NCI-H187 (cell line): Measurements from ENCODE around the gene VSIG4.
"Not testable (repeated sequence)": the region's sequence is repeated elsewhere in the genome, so short reads cannot be mapped to it uniquely, and the experiment has no call there.

Source experiments
- DNase-seq, 2 experiments: peaks; one replicate each; lab custom pipeline; 2025; lab: John Stamatoyannopoulos, UW

Gene VSIG4, protein sequence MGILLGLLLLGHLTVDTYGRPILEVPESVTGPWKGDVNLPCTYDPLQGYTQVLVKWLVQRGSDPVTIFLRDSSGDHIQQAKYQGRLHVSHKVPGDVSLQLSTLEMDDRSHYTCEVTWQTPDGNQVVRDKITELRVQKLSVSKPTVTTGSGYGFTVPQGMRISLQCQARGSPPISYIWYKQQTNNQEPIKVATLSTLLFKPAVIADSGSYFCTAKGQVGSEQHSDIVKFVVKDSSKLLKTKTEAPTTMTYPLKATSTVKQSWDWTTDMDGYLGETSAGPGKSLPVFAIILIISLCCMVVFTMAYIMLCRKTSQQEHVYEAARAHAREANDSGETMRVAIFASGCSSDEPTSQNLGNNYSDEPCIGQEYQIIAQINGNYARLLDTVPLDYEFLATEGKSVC

DNA sequence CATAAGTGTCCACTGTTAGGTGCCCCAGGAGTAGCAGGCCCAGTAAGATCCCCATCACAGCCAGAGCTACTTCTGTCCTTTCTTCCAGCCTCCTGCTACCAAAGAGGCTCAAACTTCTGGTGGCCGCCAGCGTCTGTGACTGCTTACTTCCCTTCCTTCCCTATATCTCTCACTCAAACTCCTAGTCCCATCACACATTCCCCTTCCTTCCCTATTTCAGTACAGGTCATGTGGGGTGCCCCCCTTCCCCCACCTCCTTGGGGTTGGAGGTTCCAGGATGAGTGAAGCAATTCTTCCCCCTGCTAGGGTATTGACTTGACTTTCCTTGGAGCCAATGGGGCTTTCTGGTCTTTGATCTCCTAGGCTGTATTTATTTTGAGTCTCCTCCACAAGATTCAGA, at the start of gene VSIG4:
TSS of gene VSIG4 (minus strand) at position 137 of the 400 bp plus-strand sequence. CDS start at position 55, 82 bp downstream.
- no peak for DNase-seq

DNA sequence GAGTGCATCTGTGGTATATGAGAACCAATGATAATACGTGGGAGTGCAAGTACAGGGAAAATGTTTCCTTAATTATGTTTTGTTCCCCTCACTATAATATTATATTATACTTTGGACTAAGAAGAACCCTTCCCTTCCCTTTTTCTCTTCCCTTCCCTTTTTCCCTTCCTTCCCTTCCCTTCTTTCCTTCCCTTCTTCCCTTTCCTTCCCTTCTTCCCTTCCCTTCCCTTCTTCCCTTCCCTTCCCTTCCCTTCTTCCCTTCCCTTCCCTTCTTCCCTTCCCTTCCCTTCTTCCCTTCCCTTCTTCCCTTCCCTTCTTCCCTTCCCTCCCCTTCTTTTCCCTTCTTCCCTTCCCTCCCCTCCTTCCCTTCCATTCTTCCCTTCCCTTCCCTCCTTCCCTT, 36.9 kb upstream of the VSIG4 start:
- no peak for DNase-seq

DNA sequence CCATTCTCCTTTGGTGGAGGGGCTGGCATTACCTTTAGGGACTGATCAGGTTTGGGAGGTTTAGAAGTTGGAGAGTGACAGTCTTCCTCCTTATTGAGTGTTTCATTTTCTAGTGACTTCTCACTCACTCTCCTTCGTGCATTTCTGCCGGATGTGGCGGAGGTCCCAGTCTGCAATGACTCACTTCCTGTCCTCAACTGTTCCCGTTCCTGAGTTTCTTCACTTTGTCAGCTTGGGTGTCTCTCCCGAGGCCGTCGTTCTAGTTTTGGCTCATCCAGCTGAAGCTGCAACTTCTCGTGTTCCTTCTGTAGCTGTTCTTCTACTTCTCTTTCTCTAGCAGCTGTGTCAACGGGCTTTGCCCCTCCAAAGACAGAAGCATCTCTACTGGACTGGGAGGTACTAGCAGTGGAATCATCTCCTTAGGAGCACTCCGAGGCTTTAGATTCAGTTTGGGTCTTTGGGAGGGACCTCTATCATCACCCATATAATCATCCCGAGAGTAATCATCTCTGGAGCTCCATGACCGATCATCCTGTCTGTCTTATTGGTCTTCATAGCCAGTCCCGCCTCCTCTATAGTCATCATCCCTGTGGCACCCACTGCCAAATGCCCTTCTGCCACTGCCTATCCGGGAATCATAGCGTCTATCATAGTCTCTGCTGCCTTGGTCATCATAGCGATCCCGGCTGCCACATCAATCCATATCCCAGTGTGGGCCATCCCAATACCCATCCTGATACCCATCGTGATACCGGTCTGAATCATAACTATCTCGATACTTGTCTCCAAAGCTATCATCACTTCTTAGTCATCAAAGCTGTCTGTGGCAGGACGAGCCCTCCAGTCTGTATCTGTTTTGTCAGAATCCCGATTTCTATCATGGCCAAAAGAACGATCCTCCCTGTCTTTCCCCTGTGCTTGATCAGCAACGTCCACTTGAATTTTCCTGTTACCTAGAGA, 35.3 kb upstream of the VSIG4 start:
- no peak for DNase-seq

DNA sequence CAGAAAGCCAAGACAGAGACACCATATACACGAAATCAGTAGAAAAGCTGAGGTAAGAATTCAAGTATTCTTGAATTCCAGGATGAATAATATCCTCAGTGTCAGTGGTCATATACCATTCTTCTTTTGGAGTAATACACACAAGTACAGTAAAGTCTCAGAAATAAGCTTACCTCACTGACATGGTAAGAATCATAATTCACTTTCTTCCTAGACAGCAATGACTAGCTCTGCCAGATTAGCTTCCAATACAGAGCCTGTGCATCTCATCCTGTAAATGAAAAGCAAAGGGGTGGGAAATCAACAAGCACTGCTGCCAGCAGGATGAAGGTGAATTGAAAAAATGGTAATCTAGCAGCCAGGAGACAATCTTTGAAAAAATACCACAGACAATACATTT, 31.2 kb upstream of the VSIG4 start:
- no peak for DNase-seq

DNA sequence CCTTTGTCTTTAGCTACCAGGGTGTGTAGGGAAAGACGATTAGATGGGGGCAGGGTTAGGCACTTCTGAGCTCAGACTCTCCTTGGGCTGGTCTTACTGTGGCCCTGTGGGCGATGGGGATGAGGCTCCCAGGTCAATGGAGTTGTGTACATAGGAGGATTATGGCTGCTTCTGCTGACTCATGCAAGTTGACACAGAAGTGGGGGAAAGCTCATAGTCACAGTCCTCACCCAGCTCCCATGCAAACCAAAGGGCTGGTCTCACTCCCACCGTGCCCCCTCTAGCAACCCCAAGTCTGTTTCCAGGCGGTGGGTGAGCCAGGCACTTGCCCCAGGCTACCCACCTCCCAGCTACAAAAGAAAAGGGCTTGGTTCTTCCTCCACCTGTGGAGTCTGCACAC, 24.4 kb upstream of the VSIG4 start:
- DNase-seq: no peak

DNA sequence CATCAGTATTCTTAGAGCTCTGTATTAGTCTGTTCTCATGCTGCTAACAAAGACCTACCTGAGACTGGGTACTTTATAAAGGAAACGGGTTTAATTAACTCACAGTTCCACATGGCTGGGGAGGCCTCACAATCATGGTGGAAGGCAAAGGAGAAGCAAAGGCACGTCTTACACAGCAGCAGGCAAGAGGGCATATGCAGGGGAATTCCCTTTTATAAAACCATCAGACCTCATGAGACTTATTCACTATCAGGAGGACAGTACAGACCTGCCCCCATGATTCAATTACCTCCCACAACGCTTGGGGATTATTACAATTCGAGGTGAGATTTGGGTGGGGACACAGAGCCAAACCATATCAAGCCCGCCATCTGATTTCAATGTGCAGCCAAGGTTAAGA, 17.1 kb upstream of the VSIG4 start:
- not testable (repeated sequence) for DNase-seq

DNA sequence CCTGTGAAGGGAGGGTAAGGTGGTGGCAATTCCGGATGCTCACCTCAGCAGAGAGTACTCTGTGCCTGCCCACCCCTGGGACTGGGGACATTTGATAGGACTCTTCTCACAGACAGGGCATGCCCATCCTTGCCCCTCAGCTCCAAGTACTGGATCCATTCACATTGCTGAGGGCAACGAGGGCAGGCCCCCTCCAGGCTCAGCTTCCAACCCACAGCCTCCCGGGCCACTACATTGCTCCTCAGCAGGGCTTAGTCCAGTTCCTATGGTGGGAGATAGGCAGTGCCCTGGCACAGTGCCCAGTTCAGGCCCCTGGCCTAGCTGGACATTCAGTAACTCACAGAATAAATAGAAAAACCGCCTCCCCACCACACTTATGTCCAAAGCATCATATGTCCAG, 15.1 kb upstream of the VSIG4 start:
- no peak for DNase-seq

DNA sequence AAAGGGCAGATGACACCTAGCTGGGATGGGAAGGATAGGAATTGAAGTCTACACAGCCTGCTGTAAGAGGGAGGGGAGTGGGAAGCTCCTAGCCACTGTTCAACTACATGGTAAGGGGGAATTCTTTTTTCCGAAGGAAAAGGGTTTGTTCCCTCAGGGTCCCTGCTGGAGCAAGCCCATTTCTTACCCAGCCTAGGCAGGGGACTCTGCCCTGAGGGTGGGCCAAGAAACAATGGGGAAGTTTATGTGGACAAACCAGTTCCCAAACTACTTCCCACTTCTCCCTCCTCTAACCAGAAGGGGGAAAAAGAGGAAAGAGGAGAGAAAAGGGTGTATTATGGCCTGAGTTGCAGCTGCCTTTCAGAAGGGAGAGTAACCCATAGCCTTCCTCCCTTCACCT, 13.5 kb upstream of the VSIG4 start:
- no peak for DNase-seq

DNA sequence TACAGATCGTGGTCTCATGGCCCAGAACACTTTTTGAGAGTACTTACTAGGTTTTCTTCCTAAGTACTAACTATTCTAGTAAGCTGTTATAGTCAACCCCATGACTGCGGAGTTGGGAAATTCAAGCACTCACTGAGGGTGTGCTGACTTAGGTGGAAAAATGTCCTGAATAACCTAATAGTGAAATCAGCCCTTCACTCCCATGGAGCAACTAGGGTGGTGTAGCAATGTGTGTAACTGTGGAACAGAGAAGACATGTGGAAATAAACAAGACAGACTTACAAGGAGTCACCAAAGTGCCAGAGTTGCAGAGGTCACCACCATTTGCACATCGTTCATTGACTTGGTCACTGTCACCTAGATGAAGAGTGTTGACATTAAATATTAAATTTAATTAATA, 12.1 kb upstream of the VSIG4 start:
- DNase-seq: no peak

DNA sequence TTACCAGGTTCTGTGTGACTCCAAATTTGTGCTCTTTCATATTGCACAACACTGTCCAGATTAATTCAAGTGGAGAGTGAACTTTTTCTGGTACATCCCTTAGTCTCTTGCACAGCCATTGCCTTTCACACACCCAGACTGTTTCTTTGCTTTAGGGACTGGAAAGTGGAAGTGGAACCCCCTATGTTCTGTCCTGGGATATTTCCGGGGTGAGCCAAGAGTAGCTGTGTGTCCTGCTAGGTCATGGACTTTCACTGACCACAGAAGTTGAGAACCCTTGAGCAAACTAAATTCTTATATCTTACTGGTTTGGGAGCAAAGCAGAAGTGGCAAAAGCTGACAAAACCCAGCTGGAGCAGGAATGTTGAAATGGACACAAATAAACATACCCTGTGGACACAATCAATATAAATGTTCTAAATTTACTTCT, 10.3 kb upstream of the VSIG4 start:
- DNase-seq: no peak

DNA sequence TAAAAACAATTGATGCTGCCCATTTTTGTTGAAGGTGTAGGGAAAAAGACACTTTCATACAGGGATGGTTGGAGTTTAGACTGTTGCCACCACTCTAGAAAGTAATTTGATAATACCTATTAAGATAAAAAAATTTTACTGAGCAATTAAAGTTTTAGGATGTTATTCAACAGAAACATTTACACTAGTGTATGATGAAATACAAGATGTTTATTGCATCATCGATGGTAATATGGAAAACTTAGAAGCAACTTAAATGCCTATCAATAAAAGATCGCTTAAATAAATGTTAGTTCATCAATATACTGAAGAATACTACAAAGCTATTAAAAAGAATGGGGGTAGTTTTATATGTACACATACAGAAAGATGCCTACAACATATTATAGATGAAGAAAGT, 9.2 kb upstream of the VSIG4 start:
- DNase-seq: no peak

DNA sequence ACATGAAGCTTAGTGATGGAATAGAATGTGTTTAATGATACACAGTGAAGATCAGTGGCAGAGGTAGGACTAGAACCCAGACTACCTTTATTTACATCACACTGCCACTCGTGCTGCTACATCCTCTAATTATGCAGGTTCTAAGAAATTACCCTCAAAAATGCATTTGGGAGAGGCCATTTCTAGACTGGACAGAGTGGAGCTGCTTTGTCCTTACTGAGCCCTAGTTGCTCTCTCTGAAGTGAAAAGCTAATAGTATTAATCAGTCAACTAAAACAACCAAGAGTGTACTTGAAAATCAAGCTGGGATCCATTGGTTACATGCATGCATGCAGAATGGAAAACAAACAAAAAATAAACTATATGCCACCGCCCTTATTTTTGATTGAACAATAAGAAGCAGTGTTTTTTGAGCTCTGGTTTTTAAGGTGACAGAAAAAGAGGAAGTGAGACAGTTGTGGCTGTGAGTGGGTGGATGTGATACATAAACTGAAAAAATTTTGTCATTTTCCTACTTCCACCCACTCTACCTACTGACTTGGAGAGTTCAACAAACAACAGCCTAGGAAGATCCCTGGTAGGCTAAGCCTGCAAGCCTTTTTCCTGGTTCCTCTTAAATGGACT, 6.8 kb upstream of the VSIG4 start:
- DNase-seq: no peak

DNA sequence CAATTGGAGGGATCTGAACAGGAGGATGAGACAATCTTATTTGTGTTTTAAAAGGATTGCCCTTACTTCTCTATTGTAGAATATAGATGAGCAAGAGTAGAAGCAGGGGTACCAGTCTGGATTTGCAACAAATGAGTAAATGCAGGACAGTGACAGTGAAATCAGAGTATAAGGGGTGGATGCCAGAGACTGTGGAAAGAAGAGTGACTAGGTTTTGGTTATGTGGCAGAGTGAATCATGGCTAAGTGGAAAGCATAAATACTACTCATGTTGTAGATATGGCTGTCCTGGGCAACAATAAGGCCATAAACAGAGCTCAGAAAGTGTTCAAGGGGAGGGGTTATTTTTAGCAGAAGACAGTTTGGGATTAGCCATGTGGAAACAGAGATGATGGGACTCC, 6.0 kb upstream of the VSIG4 start:
- no peak for DNase-seq

DNA sequence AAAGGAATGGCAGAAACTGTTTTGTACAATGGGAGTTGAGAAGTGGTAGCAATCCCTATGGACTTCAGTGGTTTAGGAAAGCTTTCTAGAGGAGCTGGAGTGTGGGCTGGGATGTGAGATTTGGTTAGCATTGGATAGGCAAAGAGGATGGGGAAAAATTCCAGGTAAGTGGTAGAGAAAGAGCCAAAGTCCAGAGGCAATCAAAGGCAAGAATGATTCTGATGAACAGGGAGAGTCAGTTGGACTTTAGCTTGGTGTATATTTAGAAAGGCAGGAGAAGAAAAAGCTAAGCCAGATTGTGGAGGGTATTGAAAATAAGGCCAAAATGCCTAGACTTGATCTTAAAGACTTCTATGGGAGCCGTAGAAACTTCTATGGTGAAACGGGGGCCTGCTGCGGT, 3.7 kb upstream of the VSIG4 start:
- no peak for DNase-seq

DNA sequence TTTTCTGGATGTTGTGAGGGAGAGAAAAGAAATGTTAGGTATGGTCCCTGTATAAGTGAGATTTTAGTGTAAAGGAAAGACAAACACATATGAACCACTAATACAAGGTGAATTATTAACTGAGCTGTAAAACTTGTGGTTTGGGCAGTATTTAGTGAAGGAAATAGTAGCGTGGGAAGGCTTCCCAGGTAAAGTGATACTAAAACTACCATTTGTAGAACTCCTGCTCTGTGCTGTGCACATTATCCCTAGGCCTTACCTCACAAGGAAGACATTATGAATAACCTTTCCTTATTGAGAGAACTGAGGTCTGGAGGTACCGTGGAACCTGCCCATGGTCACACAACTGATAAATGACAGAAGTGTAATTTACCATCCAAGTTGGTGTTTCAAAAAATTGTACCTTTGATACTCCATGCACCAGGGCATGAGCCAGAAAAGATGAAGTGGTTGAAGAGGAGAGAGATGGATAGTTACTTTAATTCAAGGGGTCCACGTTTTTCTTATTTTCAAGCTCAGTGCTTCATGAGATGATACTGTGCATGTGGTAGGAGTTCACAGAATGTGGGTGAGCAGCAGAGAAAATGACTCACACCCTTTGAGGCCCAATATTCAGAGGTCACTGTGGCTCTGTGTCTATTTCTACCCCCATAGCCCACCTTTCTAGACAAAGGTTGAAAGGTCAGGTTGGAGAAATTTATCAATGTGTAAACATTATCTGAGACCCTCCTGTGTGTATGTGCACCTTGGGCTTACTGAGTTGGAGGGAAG, 2.6 kb upstream of the VSIG4 start:
- no peak for DNase-seq

DNA sequence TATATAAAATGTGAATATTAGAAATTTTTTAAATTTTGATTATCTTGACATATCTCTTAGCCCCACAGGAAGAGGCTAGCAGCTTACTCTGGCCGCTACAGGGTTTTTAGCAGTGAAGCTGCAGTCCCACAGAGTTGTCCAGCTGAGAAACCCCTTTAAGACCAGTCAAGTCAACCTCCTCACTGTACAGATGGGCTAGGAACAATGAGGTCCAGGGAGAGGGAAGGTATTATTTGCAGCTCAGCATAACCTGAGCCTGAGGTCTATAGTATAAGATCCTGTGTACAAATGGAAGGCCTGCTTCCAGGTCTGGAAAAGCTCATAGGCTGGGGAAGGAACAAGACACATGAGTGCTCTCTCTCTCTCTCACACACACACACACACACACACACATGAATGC, 1.8 kb downstream of the VSIG4 start:
- no peak for DNase-seq

DNA sequence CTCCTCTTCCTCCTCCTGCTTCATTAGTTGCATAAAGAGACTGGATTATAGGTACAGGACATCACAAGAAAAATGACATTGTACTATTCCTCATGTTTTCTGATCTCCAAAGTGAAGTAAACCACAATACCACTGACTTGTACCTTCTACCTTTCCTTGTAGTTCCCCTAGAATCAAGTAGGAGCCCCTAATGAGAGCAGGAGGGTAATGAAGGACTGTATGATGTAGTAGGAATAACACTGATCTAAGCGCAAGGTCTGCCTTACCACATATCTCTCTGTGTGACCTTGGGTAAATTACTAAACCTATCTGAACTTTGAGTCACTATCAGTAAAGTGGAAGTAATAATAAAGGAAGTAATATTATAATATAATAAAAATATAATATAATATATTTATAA, 3.6 kb downstream of the VSIG4 start:
- DNase-seq: no peak

DNA sequence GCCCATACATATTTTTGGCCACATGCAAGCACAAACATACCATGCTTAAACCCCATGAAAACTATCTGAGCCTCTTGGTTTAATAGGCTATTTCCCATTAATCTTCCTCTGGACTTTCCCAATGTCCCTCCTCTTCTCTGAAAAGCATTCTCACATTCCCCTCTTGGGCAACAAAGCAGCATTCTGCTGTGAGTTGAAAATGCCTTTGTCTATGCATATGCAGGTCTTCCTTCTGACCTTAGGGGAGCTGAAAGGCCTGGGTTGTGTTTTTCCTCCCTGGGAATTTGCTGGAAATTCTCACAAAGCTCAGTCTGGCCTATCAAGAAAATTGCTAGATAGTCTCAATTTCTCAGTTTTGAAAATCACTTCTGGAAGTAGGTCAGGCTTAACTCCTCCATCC, 4.2 kb downstream of the VSIG4 start:
- no peak for DNase-seq

DNA sequence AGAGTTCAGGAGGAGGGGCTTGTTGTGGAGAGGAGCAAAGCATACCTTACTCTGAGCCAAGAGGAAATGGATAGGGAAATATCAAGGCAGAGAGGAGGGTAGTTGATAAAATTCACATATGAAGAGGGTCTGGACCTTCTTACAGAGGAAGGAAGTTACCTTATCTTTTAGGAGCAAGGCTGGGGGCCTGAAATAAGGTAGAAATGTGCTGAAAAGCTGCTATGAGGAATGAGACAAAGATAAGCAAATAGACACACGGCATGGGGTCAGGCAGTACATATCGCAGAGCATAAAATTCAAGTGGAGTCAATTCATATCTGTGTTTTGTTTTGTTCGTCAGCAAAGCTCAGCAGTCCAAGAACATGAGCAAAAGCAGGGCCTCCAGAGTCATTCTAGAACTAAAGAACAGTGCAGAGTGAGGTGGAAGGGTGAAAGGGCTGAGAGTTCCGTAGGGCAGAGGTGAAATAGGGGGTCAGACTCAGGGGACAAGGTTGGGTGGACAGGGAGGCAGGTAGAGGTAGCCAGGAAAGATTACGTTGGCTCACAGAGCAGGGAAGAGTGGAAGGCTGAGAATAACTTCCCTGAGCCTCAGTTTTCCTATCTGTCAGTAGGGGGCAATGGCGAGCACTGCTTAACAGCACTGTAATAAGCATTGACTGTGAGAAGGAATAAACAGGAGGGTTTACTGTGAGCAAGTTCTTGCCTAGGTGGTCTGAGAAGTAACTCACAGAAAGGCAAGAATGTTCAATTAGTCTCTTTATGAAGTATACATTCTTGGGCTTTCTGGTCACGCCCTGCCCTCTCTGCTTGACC, 9.2 kb downstream of the VSIG4 start:
- no peak for DNase-seq

DNA sequence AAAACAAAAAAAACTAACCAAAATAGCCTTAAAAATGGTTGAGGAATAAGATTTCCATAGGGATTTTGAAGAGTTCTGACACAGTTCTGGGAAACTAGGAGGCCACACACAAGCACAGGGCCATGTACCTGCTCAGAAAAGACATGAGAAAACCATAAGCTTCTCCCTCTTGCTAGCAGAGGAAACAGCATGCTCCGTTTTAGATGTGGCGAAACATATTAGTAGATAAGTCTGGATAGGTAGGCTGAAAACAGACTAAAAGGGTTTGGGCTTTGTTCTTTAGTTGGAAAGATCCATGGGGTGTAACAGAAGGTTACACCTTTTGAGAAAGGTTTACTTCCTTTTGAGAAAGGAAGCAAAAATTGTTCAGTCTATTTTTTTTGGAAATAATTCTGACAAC, 10.9 kb downstream of the VSIG4 start:
- no peak for DNase-seq

DNA sequence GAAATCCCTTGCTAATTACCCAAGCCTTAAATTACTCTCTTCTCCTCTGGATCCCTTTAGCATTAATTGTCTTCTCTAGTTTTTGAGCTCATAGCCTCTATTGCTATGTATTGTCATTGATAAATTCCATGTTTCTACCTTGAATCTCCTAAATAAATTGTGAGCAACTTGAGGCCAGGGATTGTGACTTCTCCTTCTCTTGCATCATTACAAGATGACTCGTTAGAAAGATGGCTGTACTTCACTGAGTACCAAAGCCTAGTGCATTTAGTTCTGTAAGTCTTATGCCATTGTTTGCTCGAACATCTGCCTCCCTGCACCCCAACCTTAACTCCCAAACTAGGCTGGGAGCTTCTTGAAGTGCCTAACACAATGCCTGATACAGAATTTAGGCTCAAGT, 15.3 kb downstream of the VSIG4 start:
- no peak for DNase-seq
